Cortex of kidney (tissue), 1 donor: ENCODE data around the gene TNIP1.

Experiments
- DNase-seq: peaks from one replicate; lab custom pipeline; 2025; lab: John Stamatoyannopoulos, UW

TNIP1 gene

GRCh38 chr5:151064916-151065499, 15.8 kb downstream of the TNIP1 start:
- no peak for DNase-seq

DNA sequence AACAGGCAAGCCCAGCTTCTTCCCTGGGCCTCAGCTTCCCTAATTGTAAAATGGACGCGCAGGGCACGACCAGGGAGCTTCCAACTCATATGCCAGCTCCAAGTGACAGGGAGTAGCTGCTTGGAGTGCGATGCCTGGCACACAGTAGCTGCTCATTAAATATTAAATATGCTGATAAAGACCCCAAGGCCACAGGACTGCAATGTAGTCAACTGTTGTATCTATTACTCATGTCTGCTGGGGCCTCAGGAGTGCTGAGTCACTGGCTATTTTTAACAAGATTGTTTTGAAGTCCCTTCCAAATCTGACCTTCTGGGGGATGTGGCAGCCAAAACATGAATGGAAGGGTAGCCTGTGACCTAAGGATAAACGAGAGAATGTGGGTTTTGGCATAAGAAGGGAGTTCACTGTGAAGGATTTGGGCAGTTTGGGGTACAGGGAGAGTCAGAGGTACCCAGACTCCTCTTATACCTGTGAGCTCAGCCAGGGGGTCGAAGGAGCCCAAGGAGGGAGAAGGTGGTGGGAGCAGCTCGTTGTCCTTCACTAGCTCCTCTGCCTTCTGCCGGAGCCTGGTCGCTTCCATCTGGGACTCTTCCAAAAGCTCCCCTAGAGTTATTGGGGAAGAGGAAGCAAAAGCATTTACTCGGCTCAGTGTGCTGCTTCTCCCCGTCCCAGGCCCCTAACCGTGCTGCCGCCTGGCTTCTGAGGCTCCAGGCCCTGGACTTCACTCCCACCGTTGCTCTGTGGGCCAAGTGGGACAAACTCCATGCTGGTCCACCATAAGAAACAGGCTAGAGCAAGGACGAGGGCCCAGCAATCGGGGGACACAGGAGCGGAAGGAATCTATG, 17.5 kb downstream of the TNIP1 start:
- no peak for DNase-seq

- no peak for DNase-seq
Measured at GRCh38 chr5:151062405-151063141, 18.3 kb downstream of the TNIP1 start.

- no peak for DNase-seq
Measured at GRCh38 chr5:151060742-151061141, 20.1 kb downstream of the TNIP1 start.

GRCh38 chr5:151058891-151059489, 21.8 kb downstream of the TNIP1 start:
- no peak for DNase-seq

DNA sequence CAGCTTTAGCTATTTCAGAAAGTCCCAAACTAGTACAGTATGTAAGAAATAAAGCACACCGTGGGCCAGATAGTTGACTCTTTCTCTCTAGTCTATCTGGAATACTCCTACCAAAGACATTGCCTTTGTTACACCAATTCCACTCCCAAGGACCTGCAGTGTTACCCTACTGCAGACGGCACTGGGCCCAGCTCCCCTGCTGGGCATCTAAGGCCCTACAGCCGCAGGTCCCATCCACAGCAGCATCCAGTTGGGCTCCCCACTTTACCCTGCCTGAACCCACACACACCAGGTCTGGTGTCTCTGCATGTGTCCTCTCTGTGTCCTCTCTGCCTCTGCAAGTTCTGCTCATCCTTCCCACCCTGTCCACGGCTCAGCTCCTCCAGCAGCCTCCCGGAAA, 22.5 kb downstream of the TNIP1 start:
- DNase-seq: no peak

GRCh38 chr5:151056379-151057325, 24.2 kb downstream of the TNIP1 start:
- no peak for DNase-seq

GRCh38 chr5:151055336-151055735, 25.5 kb downstream of the TNIP1 start:
- no peak for DNase-seq

DNA sequence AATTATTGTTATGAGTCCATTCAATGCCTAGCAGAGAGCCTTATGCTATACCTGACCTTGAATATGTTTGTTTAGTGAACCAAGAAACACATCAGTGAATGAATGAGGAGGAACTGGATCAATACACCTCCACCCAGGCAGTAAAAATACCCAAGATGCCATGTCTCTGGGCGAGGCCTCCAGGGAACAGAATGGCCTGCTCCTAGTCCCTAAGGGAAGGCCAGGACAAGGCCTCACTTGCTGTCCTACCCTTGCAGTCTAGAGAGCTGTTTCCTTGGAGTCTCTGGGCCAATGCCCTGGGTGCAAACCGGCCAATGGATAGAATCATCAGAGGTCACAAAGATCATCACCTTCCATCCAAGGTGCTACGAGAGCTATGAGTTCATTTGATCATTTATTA, 26.1 kb downstream of the TNIP1 start:
- DNase-seq: no peak

- DNase-seq: no peak
Measured at GRCh38 chr5:151053796-151054462, 26.9 kb downstream of the TNIP1 start.

- DNase-seq: no peak
Measured at GRCh38 chr5:151052836-151053235, 28.0 kb downstream of the TNIP1 start.

- no peak for DNase-seq
Measured at GRCh38 chr5:151051931-151052608, 28.8 kb downstream of the TNIP1 start.

DNA sequence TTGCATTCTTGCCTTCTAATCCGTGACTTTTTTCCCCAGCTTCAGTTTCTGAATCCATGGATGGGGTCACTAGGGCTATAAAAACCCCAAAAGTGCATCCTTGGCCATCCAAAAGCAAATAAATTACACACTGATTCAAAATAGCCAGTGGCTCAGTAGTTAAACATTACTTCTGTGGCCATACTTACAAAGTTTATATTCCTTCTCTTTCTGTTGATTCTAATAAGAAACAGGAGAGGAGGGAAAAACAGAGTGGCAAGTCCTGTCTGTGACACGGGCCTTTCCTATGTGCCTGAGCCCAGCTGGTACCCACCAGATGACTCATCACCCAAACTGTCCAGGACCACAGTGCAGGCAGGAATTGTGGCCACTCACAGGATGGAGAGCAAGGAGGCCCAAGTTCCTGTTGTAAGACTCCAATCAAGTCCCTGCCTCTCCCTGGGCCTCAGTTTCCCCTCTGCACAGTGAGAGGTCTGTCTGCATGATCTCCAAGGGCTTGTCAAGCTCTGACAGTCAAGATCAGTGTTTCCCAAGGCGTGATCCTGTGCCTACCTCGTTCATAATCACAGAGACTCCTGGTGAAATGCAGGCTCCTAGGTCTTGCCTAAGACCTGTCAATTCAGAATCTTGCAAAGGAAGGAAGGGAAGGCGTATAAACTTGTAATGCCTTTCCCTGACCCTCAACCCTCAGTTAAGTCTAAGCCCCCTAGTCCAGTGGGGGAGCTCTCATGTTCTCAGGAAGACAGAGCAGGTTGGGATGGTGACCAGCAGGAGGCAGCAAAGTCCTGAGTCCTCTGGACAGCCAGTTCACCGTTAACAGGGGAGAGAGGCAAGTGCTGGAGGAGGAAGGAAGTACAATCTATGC, 29.5 kb downstream of the TNIP1 start:
- no peak for DNase-seq

- DNase-seq: no peak
Measured at GRCh38 chr5:151048526-151048925, 32.3 kb downstream of the TNIP1 start.

- DNase-seq: no peak
Measured at GRCh38 chr5:151047814-151048425, 32.9 kb downstream of the TNIP1 start.

GRCh38 chr5:151042453-151043093, 38.3 kb downstream of the TNIP1 start:
- no peak for DNase-seq

- DNase-seq: no peak
Measured at GRCh38 chr5:151041577-151042268, 39.1 kb downstream of the TNIP1 start.
